Stimulated activated CD8-positive, alpha-beta memory T cell treated with anti-CD3 and anti-CD28 coated beads, Interleukin-7, amount 100 ng/mL, for 24 hours (primary cell): Measurements from ENCODE around the gene MORF4L1.
"Not testable (repeated sequence)": the region's sequence is repeated elsewhere in the genome, so short reads cannot be mapped to it uniquely, and the experiment has no call there.

Experiments used
- DNase-seq: peaks from one replicate; pipeline ENCODE4 v3.0.0-alpha.2; 2020; ENCODE audit warnings: low read depth

The MORF4L1 gene

DNA sequence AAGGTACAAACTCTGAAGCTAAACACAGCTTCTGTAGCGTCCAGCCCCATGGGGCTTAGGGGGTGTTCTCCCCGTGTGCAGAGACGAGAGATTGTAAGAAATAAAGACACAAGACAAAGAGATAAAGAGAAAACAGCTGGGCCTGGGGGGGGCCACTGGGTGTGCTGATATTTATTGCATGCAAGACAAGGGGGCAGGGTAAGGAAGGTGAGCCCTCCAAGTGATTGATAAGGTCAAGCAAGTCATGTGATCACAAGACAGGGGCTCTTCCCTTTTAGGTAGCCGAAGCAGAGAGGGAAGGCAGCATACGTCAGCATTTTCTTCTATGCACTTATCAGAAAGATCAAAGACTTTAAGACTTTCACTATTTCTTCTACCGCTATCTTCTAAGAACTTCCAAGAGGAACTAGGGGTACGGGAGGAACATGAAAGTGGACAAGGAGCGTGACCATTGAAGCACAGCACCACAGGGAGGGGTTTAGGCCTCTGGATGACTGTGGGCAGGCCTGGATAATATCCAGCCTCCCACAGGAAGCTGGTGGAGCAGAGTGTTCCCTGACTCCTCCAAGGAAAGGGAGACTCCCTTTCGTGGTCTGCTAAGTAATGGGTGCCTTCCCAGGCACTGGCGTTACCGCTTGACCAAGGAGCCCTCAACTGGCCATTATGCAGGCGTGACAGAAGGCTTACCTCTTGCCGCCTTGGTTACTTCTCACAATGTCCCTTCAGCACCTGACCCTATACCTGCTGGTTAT is 29.8 kb downstream of the MORF4L1 start:
- not testable (repeated sequence) for DNase-seq

DNA sequence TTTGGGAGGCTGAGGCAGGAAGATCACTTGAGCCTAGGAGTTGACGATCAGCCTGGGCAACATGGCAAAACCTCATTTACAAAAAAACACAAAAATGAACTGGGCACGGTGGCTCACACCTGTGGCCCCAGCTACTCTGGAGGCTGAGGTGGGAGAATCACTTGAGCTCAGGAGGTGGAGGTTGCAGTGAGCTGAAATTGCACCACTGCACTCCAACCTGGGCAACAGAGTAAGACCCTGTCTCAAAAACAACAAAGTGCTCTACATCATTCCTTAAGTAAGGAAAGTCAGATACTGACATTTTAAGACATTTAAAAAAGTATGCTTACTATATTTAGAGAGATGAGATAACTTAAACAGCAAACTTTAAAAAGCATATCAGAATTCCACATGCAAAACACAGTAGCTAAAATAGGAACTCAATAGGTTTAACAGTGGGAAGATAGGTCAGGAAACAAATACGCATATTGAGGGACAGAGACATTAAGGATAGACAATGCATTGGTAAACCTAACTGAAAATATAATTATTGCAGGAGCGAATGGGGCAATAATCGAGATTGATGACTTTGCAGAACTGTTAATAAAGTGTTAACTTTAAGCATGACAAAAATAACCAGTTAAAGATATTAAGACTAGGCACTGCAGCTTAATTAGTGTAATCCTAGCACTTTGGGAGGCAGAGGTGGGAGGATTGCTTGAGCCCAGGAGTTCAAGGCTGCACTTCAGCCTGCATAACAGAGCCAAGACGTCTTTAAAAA is 32.1 kb downstream of the MORF4L1 start:
- DNase-seq = no peak

DNA sequence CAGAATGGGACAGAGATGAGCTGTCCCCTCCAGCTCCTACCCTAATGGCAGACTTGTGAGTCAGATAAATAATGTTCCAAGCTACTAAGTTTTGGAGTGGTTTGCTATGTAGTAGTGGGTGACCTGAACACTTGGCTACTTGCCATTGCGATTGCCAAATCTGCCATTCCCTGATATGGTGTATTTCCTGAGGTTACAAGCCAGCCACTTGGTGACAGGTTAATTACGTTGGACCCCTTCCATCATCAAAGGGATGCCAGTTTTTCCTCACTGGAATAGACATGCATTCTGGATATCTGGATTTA is 33.6 kb downstream of the MORF4L1 start:
- no peak for DNase-seq

DNA sequence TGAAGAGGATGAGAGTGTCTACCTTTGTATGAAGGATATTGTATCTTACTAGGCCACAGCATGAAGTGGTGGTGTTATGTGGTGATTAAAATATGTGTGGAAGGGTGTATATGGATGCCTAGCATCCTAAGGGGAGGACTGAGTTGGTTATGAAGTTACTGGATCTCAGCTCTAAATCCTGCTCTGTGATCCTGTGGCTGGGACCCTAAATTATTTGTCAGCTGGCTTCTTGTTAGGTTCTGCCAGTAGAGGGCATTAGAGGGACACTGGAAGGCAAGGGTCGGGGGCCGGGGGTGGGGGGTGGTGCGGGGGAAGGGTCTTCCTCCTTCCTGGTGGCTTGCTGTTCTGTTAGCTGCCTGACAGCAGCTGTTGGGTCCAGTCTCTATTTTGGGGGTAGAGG is 34.9 kb downstream of the MORF4L1 start:
- no peak for DNase-seq

DNA sequence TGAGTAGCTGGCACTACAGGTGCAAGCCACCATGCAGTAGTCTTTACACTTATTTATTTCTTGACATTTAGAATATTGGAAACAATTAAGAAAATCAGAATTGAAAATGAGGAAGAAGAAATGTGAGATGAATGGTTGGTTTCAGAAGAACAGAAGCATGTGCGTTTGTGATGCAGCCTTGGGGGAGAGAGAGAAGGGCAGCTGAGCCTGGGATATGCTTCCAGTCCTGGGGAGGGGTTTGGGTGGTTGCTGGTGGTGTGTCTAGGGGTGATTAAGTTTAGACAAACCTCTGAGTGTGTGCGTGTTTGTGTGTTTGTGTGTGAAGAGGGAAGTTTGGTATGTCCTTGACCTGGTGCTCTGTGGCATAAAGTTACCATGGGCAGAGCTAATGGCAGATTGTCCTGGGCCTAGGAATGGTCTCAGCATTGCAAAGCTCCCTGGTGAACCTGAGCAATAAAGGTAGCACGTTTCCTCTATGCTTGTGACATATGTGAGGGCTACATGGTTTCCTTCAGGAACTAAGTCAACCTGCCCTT is 36.5 kb downstream of the MORF4L1 start:
- DNase-seq = no peak

DNA sequence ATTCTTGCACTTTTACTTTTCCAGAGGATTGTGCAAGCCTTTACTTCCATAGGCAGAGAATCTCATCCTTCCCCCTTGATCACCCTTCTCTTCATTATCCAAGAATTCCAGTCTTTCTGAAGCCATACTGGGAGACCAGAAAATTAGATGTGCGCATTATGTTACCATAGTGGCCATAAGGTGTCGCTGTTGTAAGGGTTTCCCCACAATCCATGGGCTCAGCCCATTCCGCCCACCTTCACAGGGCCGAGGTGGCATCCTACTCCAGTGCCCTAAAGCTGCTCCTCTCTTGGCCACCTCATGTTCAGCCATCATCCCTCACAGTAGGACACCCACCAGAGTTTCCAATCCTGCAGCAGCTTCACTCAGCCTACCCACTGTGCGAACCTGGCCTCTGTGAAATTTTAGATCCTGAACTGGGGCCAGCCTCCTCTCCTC is 37.1 kb downstream of the MORF4L1 start:
- no peak for DNase-seq

DNA sequence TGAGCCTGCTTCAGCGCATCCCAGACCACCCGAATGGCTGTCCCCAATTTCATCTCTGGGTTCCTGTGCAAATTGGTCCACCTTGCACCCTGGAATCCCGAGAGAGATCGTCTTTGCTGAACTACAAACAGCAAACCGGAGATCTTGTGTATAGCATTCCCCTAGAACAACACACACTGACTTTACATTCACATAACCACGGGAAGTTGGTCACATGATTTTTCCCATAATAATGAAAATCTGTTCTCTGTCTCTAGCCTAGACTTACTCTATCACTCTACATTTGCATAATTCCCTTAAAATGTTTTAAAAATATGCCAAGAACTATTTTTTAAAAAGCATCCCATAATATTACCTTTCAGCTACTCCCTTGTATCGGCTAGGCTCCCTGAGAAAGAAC is 37.6 kb downstream of the MORF4L1 start:
- DNase-seq = no peak

DNA sequence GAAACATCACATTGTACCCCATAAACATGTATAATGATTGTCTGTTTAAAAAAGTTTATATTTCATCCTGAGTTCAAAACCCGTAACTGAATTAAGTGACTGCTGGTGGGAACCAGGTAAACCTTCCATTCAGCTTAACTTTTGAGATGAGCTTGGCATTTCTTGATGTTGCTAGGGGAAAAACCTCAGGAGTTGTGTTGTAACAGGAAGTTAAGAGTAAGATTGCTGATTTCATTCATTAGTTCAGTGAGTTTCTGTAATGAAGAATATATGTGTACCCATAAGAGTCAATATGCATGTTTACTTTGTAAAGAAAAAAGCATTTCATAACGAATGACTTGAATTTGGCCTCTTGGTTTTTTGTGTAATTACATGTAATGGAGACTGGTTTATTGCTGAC is 39.6 kb downstream of the MORF4L1 start:
- DNase-seq = no peak

DNA sequence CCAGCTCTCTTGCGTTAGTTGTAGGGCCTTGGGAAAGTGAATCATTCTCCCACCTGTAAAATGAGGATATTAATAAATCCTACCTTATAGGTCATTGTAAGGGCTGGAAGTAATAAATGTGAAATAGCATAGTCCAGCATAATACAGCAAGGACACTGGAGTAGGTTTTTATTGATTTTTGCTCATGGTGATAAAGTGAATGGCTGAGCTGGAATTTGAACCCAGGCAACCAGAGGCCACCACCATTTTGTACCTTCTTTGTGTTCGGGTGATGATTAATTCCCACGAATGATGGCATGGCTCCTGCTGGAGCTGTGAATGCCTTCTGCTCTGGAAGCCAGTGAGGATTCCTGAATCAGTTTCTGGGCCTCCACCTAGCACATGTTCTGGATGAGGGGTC is 40.3 kb downstream of the MORF4L1 start:
- DNase-seq = no peak

DNA sequence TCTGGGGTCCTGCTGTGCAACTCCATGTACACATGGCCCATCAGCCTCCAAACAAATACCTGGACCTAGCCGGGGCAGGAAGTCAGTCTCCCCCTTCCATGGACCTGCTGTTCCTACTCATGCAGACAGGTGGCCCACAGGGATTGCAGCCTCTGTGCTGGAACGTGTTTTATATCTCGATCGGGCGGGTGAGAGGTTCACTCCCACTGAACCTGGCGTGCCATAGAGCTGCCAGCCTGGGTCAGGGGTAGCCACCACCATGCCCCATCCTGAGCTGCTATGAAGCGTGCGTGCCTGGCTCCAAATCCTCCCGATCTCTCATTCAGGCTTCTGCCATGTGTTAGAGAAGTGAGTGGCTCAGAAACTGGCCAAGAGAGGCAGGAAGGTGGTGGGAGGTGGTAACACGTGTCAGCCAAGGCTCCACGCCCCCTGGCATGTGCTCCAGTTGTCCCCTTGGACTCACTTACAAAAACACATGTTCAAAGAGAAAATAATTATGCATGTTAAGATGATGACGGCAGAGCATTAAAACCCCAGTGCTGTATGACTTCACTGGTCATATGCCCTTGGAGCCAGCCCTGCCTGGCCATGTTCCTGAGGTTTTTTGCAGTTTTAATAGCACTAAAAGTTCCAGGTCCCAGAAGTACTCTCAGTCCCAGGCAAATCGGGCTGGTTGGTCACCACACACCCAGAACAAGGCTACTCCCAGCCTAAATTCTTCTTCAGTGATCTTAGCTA is 41.5 kb downstream of the MORF4L1 start:
- DNase-seq = no peak

DNA sequence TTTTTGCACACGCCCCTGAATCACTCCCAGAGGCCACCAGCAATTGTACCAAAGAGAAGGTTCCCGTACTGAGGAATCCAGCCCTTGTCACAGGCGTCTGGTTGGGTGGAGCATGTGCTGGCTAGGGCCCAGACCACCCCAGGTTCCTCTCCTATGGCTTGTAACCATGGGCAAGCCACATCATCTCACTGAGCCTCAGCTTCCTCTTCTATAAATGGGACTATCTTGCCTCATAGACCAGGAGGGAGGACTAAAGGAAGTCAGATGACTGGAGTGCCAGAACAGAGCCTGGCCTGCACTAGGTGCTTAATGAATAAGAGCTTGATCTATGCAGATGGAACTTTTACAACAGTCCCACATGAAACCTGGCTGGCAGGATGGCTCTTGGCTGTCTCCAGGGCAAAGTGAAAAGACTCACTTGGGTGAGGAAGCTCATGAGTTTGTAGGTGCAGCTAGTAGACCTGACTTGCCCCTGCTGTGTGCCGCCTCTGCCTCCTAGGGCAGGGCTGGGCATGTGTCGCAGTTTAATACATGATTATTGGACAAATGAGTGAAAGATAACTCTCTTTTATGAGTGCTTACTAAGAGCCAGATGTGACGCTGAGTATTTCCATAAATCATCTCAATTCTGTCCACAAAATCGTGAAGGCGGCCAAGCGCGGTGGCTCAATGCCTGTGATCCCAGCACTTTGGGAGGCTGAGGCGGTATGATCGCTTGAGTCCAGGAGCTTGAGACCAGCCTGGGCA is 42.8 kb downstream of the MORF4L1 start:
- no peak for DNase-seq

DNA sequence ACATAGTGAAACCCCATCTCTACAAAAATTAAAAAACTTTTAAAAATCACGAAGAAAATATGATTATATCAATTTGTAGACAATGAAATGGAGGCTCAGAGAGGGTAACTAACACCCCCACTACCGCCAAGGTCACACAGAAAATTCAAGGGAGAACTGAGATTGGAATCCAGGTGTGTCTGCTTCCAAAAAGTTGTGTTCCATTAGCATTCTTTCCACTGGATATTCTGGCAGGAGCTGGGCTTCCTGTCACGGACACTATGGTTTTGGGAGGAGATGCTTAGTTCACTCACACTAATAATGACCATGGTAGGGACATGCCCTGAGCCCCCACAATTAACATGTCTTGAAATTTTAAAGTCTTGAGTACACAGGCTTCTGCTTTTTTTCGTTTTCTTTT is 43.4 kb downstream of the MORF4L1 start:
- no peak for DNase-seq

DNA sequence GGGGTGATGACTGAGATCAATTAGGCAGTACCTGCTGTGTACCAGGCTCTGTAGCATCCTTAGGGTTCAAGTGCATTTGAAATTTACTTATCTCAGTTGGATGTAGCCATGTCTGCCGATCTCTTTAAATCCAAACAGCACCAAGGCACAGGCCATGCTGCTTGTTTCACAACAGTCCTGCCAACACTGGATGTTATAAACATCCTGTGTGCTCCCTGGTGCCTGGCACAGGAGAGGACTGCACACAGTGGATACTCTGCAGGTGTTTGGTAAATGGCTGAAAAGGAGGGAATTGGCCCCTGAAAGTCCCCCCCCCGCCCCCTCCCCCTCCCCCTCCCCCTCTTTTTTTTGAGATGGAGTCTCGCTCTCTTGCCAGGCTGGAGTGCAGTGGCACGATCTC is 45.2 kb downstream of the MORF4L1 start:
- no peak for DNase-seq

DNA sequence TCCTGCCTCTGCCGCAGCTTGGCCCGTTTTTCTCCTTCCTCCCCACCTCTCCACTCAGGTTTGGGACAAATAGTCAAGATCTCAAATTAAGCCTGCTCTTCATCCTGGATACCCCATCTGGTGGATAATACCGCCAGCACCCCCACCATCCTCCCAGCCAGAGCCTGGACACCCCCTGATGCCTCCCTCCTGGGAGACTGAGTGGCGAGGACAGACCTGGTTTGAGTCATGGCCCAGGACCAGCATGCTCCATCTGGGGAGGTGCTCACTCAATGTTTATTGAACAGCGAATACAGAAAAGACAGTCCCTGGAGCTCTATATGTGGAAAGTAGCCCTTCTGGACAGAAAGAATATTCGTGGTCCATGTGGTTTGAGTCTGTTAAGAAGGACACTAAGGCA is 48.8 kb downstream of the MORF4L1 start:
- no peak for DNase-seq

DNA sequence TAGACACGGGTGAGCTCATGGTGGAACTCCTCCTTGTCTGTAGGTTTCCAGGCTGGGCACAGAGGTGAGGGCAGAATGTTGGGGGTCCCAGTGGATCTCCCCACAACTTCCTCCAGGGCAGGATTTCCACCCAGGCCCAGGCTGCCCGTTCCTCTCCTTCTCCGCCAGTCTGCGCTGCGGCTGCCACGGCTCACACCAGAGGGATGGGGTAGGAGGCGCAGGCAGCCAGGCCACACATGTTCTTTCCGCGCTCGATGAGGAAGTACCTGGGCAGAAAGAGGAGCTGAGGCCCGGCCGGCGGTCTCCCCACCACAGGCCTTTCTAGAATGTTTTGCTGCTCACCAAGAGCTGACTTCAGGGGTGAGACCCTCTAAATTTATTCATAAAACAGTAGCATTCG is 49.2 kb downstream of the MORF4L1 start:
- no peak for DNase-seq

DNA sequence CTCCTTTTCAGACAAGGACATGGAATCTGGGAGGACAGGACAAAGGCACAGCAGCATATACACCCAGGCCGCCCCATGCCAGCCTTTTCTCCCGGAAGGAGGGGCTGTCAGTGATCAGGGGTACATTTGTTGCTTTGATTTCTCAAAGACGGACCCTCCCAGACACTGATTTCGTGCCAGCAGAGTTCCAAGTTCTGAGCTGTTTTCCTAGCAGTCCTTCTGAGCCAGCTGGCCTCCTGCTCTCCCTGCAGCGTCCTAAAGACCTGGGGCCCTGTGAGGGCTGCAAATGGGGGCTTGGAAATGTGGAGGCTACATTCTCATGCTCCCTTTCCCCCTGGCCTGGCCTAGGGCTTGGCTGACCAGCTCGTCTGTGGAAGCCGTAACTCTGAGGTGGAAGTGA is 49.8 kb downstream of the MORF4L1 start:
- no peak for DNase-seq

DNA sequence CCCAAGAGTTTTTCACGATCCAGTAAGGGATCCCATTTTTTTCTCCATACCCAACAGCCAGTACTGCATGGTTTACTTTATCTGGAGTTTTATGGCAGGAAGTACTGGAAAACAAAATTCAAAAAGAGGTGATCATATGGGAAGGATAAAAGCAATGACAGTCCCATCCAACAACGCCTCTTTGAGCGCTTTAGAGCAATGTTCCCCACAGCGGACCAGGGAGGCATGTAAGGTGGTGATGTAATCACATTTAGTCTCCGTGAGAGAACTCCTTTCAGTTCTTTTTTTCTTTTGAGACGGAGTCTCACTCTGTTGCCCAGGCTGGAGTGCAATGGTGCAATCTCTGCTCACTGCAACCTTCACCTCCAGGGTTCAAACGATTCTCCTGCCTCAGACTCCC is 50.3 kb downstream of the MORF4L1 start:
- no peak for DNase-seq

DNA sequence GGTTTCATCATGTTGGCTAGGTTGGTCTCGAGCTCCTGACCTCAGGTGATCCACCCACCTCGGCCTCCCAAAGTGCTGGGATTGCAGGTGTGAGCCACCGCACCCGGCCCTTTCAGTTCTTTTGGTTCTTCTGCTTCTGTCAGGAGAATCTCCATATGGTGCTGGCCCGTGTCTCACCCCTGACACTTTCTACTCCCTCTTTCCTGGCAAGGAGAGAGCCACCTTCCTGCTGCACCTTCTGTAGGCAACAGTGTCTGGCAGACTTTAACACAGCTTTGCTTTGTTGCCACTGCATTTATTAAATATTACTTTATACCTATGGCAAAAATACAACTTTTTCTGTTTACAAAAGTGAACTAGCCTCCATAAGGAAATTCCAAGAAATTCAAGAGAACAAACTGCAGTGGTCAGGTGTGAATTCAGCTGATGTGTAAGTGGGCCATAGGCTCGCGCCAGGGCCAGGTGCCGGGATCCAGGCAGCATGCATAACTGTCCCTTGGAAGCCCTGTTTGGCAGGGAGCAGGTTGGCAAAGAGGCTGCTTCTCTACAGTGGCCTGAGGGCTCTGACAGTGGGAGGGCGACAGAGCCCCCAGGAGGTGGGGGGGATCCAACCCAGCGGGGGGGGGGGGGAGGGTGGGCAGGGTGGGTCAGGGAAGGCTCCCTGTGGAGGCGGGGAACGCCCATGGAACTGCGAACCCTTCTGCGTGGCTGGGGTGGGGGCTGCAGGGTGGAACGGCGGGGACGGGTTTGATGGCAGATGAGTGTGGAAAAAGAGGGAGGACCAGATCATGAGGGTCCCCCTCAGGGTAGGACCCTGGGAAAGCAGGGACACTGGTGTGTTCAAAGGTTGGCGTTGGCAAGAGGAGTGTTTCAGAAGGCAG is 51.0 kb downstream of the MORF4L1 start:
- no peak for DNase-seq

DNA sequence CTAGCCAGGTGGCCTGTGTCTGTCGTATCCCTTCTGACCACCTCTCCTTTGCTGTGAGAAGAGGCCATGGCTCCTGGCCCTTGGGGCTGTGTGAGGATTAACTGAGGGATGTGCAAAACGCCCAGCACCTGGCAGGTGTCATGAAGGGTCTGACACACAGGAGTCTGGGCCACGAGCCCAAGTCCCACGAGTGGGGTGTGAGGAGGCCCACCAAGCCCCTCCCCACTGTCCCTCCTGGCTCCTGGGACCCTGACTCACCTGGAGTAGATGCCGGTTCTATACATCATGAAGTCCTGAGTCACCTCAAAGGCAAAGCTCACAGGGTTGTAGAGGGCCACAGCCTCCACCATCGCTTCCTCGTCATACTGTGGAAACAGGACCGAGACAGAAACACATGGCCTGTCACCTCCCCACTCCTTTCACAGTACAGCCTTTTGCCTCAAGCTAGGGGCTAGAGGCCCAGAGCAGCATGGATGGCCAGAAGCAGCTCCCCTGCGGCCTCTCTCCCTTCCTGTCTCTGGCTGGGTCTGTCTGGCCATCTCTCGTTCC is 52.5 kb downstream of the MORF4L1 start:
- no peak for DNase-seq

DNA sequence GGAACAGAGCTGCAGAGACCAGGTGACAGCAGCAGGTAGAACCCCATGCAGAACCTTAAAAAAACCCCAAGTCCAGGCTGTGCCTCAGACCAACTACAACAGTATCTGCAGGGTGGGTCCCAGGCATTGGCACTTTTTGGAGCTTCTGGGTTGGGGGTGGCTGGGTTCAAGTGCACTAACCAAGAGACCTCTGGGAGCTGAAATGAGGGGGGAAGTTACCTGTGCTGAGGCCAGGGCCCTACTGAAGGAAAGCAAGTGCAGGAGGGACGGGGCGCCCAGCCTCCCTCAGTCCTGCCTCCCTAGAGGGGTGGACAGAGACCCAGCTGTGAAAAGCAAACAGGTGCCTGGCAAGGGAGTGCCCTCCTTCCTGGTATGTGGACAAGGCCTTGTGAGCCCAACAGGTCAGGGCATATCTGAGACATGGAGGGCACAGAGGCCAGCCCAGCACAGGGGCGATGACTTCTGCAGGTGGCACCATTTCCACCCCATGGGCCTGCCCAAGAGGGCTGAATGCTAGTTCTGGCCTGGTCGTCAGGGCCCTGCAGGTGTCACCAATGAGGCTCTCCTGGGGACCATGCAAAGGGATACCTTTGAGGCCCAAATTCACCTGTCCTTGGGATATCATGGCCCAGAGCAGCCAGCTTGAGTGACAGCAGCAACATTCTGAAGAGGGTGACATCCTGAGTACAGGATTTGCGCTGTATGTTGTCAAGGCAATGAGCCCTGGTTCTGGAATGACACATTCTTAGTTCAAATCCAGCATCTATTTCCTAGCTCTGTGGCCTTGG is 53.5 kb downstream of the MORF4L1 start:
- DNase-seq = no peak
